ENCODE measurements around the gene TMPRSS3. TPM values are rescaled to one million over a fixed set of nuclear protein-coding genes. Genes with fewer than 3 reads are reported as not detected.

The TMPRSS3 gene
- not detected in 3 replicates for total RNA-seq

DNA sequence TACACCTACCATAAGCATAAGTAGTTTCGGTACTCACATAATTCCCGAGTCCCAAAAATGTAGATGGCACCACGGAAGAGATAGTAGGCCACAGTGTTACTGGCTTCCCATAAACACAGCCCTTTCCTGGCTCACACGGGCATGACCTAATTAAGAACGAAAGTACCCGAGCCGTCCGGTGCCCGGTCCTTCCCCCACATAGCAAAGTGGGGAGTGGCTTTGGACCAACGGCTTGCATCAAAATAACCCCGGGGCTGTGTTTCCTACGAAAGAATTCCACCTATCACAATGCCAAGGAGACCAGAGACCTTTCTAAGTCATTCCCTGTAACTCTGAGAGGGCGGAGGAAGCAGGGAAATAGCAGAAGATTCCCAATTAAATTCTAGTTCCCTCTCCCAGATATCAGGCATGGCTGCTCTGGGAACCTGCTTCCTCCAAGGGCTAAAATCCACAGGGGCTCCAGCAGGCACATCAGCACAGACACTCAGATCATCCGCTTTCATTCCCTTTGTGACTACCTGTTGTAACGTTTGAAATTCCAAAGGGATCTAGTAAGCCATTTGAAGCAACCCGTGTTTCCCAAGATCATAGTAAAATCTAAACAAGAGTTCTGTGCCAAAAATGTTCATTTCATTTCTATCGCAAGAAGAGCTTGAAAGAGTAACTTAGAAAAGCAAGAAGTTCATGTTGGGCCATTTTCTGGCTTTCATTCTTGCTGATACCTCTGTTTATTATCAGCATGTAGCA lies at the start of gene TMPRSS3:
Gene TMPRSS3 (minus strand): TSS at position 148 of the 747 bp plus-strand sequence. CDS start 635 bp downstream, outside the sequence.
- peaks cover 4% of the 10 kb centered on the region for H3K27me3 Mint-ChIP-seq (ENCODE audit: low read depth)
- no peaks in the 10 kb centered on the region for H3K36me3 Mint-ChIP-seq
- no peaks in the 10 kb centered on the region for H3K9me3 Mint-ChIP-seq
- TF ChIP-seq, protein P1, sequence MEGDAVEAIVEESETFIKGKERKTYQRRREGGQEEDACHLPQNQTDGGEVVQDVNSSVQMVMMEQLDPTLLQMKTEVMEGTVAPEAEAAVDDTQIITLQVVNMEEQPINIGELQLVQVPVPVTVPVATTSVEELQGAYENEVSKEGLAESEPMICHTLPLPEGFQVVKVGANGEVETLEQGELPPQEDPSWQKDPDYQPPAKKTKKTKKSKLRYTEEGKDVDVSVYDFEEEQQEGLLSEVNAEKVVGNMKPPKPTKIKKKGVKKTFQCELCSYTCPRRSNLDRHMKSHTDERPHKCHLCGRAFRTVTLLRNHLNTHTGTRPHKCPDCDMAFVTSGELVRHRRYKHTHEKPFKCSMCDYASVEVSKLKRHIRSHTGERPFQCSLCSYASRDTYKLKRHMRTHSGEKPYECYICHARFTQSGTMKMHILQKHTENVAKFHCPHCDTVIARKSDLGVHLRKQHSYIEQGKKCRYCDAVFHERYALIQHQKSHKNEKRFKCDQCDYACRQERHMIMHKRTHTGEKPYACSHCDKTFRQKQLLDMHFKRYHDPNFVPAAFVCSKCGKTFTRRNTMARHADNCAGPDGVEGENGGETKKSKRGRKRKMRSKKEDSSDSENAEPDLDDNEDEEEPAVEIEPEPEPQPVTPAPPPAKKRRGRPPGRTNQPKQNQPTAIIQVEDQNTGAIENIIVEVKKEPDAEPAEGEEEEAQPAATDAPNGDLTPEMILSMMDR (IDR thresholded peaks at IDR 0.05; ENCODE audit: unreplicated experiment) = no peak
- no peaks in the 10 kb centered on the region for H3K4me1 Mint-ChIP-seq
- H3K27ac Mint-ChIP-seq = no peak within 1 kb of the TSS
- no peak for DNase-seq (ENCODE audit: low spot score in 2 of 2, unreplicated experiment in 2 of 2)
- no peak within 1 kb of the TSS for H3K4me3 Mint-ChIP-seq

DNA sequence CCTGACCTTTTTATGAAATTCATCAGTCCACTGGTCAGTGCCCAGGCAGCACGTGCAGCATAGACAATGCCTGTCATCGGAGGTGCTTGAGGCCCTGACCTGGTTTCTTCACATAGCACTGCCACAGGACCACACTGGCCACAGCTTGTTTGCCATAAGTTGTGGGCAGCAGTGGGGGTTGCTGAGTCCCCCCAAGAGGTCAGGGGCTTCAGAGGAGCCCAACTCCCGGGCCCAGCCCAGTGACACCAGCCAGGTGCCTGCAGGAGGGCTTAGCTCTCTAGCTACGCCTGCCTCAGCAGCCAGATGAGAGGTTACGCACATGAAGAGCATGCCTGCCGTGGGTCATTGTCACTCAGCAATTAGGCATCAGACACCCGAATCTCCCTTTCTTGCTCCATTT lies 49.5 kb upstream of the TMPRSS3 start:
- no peak overlapping the region for H3K27ac Mint-ChIP-seq
- H3K27me3 Mint-ChIP-seq (ENCODE audit: low read depth) = peaks cover 46% of the 10 kb centered on the region
- no peaks in the 10 kb centered on the region for H3K36me3 Mint-ChIP-seq
- TF ChIP-seq, protein P1 (IDR thresholded peaks at IDR 0.05; ENCODE audit: unreplicated experiment) = no peak
- no peak overlapping the region for H3K4me3 Mint-ChIP-seq
- H3K9me3 Mint-ChIP-seq = no peaks in the 10 kb centered on the region
- no peak for DNase-seq (ENCODE audit: low spot score in 2 of 2, unreplicated experiment in 2 of 2)
- no peaks in the 10 kb centered on the region for H3K4me1 Mint-ChIP-seq

DNA sequence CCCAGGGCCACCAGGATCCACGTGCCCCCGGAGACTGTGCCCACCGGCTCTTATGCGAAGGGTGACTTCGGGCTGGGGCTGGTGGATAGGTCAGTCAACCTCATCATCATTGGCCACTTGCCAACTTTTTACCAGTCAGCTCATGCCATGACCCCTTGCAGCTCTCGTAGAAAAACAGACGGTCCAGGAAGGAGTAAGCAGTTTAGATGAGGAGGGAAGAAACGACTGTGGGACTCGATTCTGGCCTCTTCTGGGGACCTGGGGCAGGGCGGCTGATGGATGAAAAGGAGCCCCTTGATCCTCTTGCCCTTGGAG lies 48.9 kb upstream of the TMPRSS3 start:
- no peak for DNase-seq (ENCODE audit: low spot score in 2 of 2, unreplicated experiment in 2 of 2)
- no peak overlapping the region for H3K4me3 Mint-ChIP-seq
- H3K4me1 Mint-ChIP-seq = no peaks in the 10 kb centered on the region
- H3K27me3 Mint-ChIP-seq (ENCODE audit: low read depth) = peaks cover 46% of the 10 kb centered on the region
- H3K9me3 Mint-ChIP-seq = no peaks in the 10 kb centered on the region
- H3K27ac Mint-ChIP-seq = no peak overlapping the region
- H3K36me3 Mint-ChIP-seq = no peaks in the 10 kb centered on the region
- TF ChIP-seq, protein P1 (IDR thresholded peaks at IDR 0.05; ENCODE audit: unreplicated experiment) = no peak

DNA sequence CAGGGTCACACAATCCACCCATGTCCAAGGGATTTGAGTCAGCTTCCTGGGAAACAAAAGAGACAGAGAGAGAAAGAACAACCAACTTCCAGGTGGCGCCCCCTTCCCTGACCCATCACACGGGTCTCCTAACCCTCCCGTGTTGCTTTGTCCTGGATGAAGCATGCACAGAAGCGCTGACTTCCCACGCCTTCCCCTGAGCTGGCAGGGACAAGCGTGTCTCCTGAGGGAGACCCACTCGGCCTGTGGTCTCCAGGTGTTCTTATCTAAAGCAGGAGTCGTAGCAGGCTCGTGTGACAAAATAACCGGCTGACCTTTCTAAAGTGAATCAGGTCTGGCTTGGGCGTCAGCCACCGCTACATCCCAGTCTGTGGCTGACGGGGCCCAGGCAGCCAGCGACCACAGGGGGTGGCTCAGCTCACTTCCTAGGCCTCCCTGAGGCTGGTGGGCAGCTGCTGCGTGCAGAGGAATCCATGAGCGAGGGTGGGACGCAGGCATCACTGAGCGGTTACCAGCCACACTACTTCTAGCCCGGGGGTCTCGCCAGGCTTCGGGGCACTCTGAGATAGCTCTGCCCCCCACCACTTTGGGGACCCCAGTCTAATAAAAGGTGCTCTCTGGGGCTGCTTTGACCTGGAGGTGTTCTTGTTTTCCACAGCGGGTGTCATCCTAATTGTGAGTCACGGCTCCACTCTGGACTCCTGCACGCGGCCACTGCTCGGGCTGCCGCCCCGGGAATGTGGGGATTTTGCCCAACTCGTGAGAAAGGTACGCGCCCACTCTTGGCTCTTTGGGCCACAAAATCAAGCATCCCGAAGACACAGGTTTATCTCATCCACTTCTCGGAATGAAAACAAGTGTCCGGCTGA lies 48.3 kb upstream of the TMPRSS3 start:
- no peak overlapping the region for H3K4me3 Mint-ChIP-seq
- no peak for DNase-seq (ENCODE audit: low spot score in 2 of 2, unreplicated experiment in 2 of 2)
- no peaks in the 10 kb centered on the region for H3K4me1 Mint-ChIP-seq
- H3K27ac Mint-ChIP-seq = no peak overlapping the region
- H3K36me3 Mint-ChIP-seq = no peaks in the 10 kb centered on the region
- H3K27me3 Mint-ChIP-seq (ENCODE audit: low read depth) = peaks cover 52% of the 10 kb centered on the region
- TF ChIP-seq, protein P1 (IDR thresholded peaks at IDR 0.05; ENCODE audit: unreplicated experiment) = no peak
- H3K9me3 Mint-ChIP-seq = no peaks in the 10 kb centered on the region

DNA sequence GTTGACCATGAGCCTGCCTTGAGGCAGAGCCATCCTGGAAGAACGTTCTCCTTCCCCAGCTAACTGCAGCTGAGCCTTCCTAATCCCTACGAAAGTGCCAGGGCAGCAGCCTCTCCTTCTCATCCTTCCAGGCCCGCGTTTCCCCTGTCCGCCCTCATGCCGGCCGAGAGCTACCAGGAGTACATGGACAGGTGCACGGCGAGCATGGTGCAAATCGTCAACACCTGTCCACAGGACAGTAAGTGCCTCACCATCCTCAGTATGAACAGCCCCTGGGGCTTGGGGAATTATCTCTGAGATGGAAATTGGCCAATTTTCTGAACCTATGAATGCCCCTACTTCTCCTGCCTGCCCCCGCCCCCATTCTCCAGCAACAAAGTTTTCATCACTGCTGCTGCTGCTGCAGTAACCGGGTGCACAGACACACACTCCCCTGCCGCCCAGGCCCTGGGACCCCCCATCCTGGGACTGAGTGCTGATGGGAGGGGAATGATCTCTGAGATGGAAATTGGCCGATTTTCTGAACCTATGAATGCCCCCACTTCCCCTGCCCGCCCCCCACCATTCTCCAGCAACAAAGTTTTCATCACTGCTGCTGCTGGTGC lies 47.4 kb upstream of the TMPRSS3 start:
- no peaks in the 10 kb centered on the region for H3K4me1 Mint-ChIP-seq
- H3K4me3 Mint-ChIP-seq = no peak overlapping the region
- DNase-seq (ENCODE audit: low spot score in 2 of 2, unreplicated experiment in 2 of 2) = no peak
- H3K27me3 Mint-ChIP-seq (ENCODE audit: low read depth) = peaks cover 55% of the 10 kb centered on the region
- no peaks in the 10 kb centered on the region for H3K36me3 Mint-ChIP-seq
- H3K9me3 Mint-ChIP-seq = no peaks in the 10 kb centered on the region
- no peak overlapping the region for H3K27ac Mint-ChIP-seq
- TF ChIP-seq, protein P1 (IDR thresholded peaks at IDR 0.05; ENCODE audit: unreplicated experiment) = no peak
